ENCODE results near the gene ICA1. TPM values are rescaled to one million over a fixed set of nuclear protein-coding genes. Genes with fewer than 3 reads are reported as not detected.

Gene ICA1
- total and polyA plus RNA-seq, 4 donors: 1.4 to 22.7 (median 8.1) TPM

- Histone ChIP-seq H3K27ac (ENCODE audit: low read depth in 1 of 2, low read length in 2 of 2) (no peak overlapping the region), H3K9me3 (ENCODE audit: control insufficient read depth in 4 of 4, low read length in 3 of 4) (no peaks in the 10 kb centered on the region), H3K9ac (ENCODE audit: low read depth in 1 of 2, low read length in 2 of 2) (no peak overlapping the region), H3K4me3 (ENCODE audit: low read depth in 1 of 3, low read length in 3 of 3) (no peak overlapping the region), H3K36me3 (ENCODE audit: control insufficient read depth in 4 of 4, insufficient read depth in 3 of 4, low read depth in 1 of 4, low read length in 3 of 4) (no peaks in the 10 kb centered on the region), H3K4me1 (ENCODE audit: control insufficient read depth in 4 of 4, insufficient read depth in 4 of 4, low read length in 3 of 4) (peaks cover 2 to 32% (median 25%) of the 10 kb centered on the region in 4 donors), H3K27me3 (ENCODE audit: control insufficient read depth in 4 of 4, insufficient read depth in 4 of 4, low read length in 3 of 4) (no peaks in the 10 kb centered on the region)
- TF ChIP-seq GABPA (IDR thresholded peaks at IDR 0.05 in 1 of 2, conservative IDR thresholded peaks at IDR 0.05 in 1 of 2): no peak
- no peak for DNase-seq (ENCODE audit: low spot score)
- WGBS: 94% methylated on average over 6 of the region's 6 CpGs
Measured at GRCh38 chr7:8215648-8216333, 46.2 kb downstream of the ICA1 start.

GRCh38 chr7:8214244-8214824 is 47.6 kb downstream of the ICA1 start:
- 83% methylated on average over 8 of the region's 8 CpGs for WGBS
- TF ChIP-seq FOXA1 (IDR thresholded peaks at IDR 0.05) (no peak), RXRA (IDR thresholded peaks at IDR 0.05) (no peak), MAX (IDR thresholded peaks at IDR 0.05) (no peak), NR2F2 (IDR thresholded peaks at IDR 0.05) (no peak), JUND (IDR thresholded peaks at IDR 0.05) (no peak), GABPA (IDR thresholded peaks at IDR 0.05 in 1 of 2, conservative IDR thresholded peaks at IDR 0.05 in 1 of 2) (no peak), ZBTB33 (IDR thresholded peaks at IDR 0.05) (no peak), FOXA2 (IDR thresholded peaks at IDR 0.05) (no peak), HNF4A (conservative IDR thresholded peaks at IDR 0.05) (no peak), CTCF (IDR thresholded peaks at IDR 0.05; ENCODE audit: low read depth, low read length, missing input control) (no peak), ATF3 (IDR thresholded peaks at IDR 0.05) (no peak), HNF4G (IDR thresholded peaks at IDR 0.05) (no peak), EGR1 (IDR thresholded peaks at IDR 0.05; ENCODE audit: low read depth in 2 of 2) (no peak), TAF1 (conservative IDR thresholded peaks at IDR 0.05) (no peak)
- Histone ChIP-seq H3K4me1 (ENCODE audit: control insufficient read depth in 4 of 4, insufficient read depth in 4 of 4, low read length in 3 of 4) (peaks cover 5 to 40% (median 28%) of the 10 kb centered on the region in 4 donors), H3K4me3 (ENCODE audit: low read depth in 1 of 3, low read length in 3 of 3) (no peak overlapping the region), H3K9me3 (ENCODE audit: control insufficient read depth in 4 of 4, low read length in 3 of 4) (no peaks in the 10 kb centered on the region), H3K36me3 (ENCODE audit: control insufficient read depth in 4 of 4, insufficient read depth in 3 of 4, low read depth in 1 of 4, low read length in 3 of 4) (no peaks in the 10 kb centered on the region), H3K9ac (ENCODE audit: low read depth in 1 of 2, low read length in 2 of 2) (no peak overlapping the region), H3K27me3 (ENCODE audit: control insufficient read depth in 4 of 4, insufficient read depth in 4 of 4, low read length in 3 of 4) (no peaks in the 10 kb centered on the region), H3K27ac (ENCODE audit: low read depth in 1 of 2, low read length in 2 of 2) (no peak overlapping the region)
- no peak for DNase-seq (ENCODE audit: low spot score)
